B cell (primary cell): ENCODE results near the gene ULK4. TPM values are rescaled to one million over a fixed set of nuclear protein-coding genes. Genes with fewer than 3 reads are reported as not detected.

Source experiments
- ATAC-seq: fragments of 200-7000 bp; cut with Tn5 transposase; one replicate; pipeline ENCODE4 v1.10.0; 2021; ENCODE audit warnings: low read depth, mild to moderate bottlenecking, moderate number of reproducible peaks, moderate library complexity
- CTCF ChIA-PET: fragments of 350-600 bp; sonication (Branson Sonifier 250); formaldehyde crosslinking; loops from one replicate; lab custom pipeline; 2021; ENCODE audit warnings: antibody characterized with exemption, inconsistent platforms; lab: Charles Lee
- POLR2A ChIA-PET: fragments of 350-600 bp; sonication (Branson Sonifier 250); formaldehyde crosslinking; loops from one replicate; lab custom pipeline; 2021; ENCODE audit warnings: antibody characterized with exemption; lab: Charles Lee
- DNase-seq: peaks from one replicate; pipeline ENCODE4 v3.0.0; 2013
- H2AFZ ChIP-seq: 2 replicates; pipeline ENCODE4 v1.6.1; 2012; ENCODE audit warnings: mild to moderate bottlenecking, low read depth, low read length; ENCODE audit not compliant: insufficient read depth, poor library complexity, severe bottlenecking
- H3K27ac ChIP-seq, 2 donors: 1 replicate in 1 of 2; 2 replicates in 1 of 2; pipeline ENCODE4 v1.5.1; 2012 to 2013; ENCODE audit warnings: low read length in 2 of 2, mild to moderate bottlenecking in 2 of 2, moderate library complexity in 1 of 2
- H3K27me3 ChIP-seq, 4 experiments: fragments of 200-600 bp in 1 of 4; sonication (generic) in 1 of 4; replicated peaks in 1 of 4; 1 replicate in 2 of 4; 2 replicates in 2 of 4; pipeline versions ENCODE4 v1.6.1 to v1.7.0; 2013 to 2016; ENCODE audit warnings: low read length in 3 of 4, mild to moderate bottlenecking in 2 of 4, mixed read lengths in 1 of 4, moderate library complexity in 1 of 4; ENCODE audit not compliant: insufficient read depth in 4 of 4, control insufficient read depth in 3 of 4; ENCODE audit errors: control extremely low read depth in 1 of 4
- H3K36me3 ChIP-seq, 2 experiments: replicated peaks in 1 of 2; 1 replicate in 1 of 2; 2 replicates in 1 of 2; pipeline versions ENCODE4 v1.6.1 to v1.7.1; 2013; ENCODE audit warnings: low read length in 1 of 2; ENCODE audit not compliant: insufficient read depth in 2 of 2, control insufficient read depth in 1 of 2; ENCODE audit errors: control extremely low read depth in 1 of 2, extremely low read depth in 1 of 2
- H3K4me1 ChIP-seq, 2 donors: fragments of 200-600 bp in 1 of 2; sonication (generic) in 1 of 2; 1 replicate in 1 of 2; 2 replicates in 1 of 2; pipeline versions ENCODE4 v1.5.1 to v1.6.1; 2013 to 2017; ENCODE audit warnings: low read length in 2 of 2; ENCODE audit not compliant: control insufficient read depth in 2 of 2, insufficient read depth in 2 of 2
- H3K4me2 ChIP-seq: replicated peaks from 2 replicates; pipeline ENCODE3; 2012; ENCODE audit warnings: mild to moderate bottlenecking, low read depth, low read length; ENCODE audit not compliant: poor library complexity, severe bottlenecking
- H3K4me3 ChIP-seq, 5 experiments: fragments of 200-600 bp in 1 of 5; sonication (generic) in 1 of 5; 1 replicate in 3 of 5; 2 replicates in 2 of 5; pipeline versions ENCODE4 v1.5.1 to v1.7.0; 2011 to 2016; ENCODE audit warnings: low read length in 4 of 5, mild to moderate bottlenecking in 4 of 5, low read depth in 2 of 5, control low read depth in 1 of 5, moderate library complexity in 1 of 5; ENCODE audit not compliant: insufficient read depth in 1 of 5; ENCODE audit errors: control extremely low read depth in 1 of 5, extremely low read depth in 1 of 5
- H3K79me2 ChIP-seq: fragments of 200-600 bp; sonication (generic); one replicate; pipeline ENCODE4 v1.6.0; 2016; ENCODE audit warnings: low read length; ENCODE audit not compliant: control insufficient read depth, insufficient read depth
- H3K9ac ChIP-seq: fragments of 200-600 bp; sonication (generic); 2 replicates; pipeline ENCODE4 v1.6.1; 2017; ENCODE audit warnings: mild to moderate bottlenecking, low read length, moderate library complexity
- H3K9me3 ChIP-seq, 3 donors: one replicate each; pipeline versions ENCODE4 v1.6.1 to v1.7.1; 2013; ENCODE audit warnings: low read length in 2 of 3; ENCODE audit not compliant: control insufficient read depth in 2 of 3, insufficient read depth in 1 of 3; ENCODE audit errors: control extremely low read depth in 1 of 3
- H4K20me1 ChIP-seq: 2 replicates; pipeline ENCODE4 v1.6.0; 2012; ENCODE audit warnings: mild to moderate bottlenecking, low read length; ENCODE audit not compliant: insufficient read depth, control insufficient read depth, poor library complexity, severe bottlenecking
- H3K27ac Mint-ChIP-seq: one replicate; pipeline ENCODE4 v1.8.0; 2021; ENCODE audit warnings: mixed read lengths
- H3K27me3 Mint-ChIP-seq: one replicate; pipeline ENCODE4 v1.8.0; 2021; ENCODE audit warnings: mixed read lengths
- H3K4me1 Mint-ChIP-seq: one replicate; pipeline ENCODE4 v1.8.0; 2021; ENCODE audit warnings: mixed read lengths
- H3K4me3 Mint-ChIP-seq: one replicate; pipeline ENCODE4 v1.8.0; 2021; ENCODE audit warnings: mixed read lengths
- H3K9me3 Mint-ChIP-seq: one replicate; pipeline ENCODE4 v1.8.0; 2022; ENCODE audit warnings: mixed read lengths; ENCODE audit not compliant: insufficient read depth
- EZH2 ChIP-seq: IDR thresholded peaks from 2 replicates; pipeline ENCODE4 v1.6.1; 2012; ENCODE audit warnings: borderline replicate concordance, low read depth, mild to moderate bottlenecking, moderate library complexity, low read length; ENCODE audit not compliant: insufficient read depth, poor library complexity, severe bottlenecking
- intact Hi-C: fragments of 100-400 bp; cut with micrococcal nuclease; formaldehyde crosslinking; loops from one replicate; pipeline ENCODE4 v1.10.0; 2022
- polyA plus RNA-seq: library from polyadenylated mRNA; depleted of rRNA; stranded (reverse); fragments of >200 nt; gene quantifications from 2 replicates; pipeline ENCODE4 v1.2.3, GENCODE V29; 2012
- total RNA-seq, 2 donors: library from RNA; stranded (reverse); fragments of 120-200 nt in 1 of 2; gene quantifications; 1 replicate in 1 of 2; 2 replicates in 1 of 2; pipeline versions ENCODE4 v1.2.3 to v1.2.4, GENCODE V29; 2013 to 2022
- TF ChIP-seq, protein P1 (sequence below): fragments of 200-600 bp; IDR thresholded peaks from one replicate; pipeline ENCODE4 v1.8.0; 2022; ENCODE audit warnings: antibody characterized with exemption, mild to moderate bottlenecking

Gene ULK4
- total and polyA plus RNA-seq, 2 donors (not counting 1 experiment from before 2014, with no cell fraction given) = 5.2 to 33.7 TPM

DNA sequence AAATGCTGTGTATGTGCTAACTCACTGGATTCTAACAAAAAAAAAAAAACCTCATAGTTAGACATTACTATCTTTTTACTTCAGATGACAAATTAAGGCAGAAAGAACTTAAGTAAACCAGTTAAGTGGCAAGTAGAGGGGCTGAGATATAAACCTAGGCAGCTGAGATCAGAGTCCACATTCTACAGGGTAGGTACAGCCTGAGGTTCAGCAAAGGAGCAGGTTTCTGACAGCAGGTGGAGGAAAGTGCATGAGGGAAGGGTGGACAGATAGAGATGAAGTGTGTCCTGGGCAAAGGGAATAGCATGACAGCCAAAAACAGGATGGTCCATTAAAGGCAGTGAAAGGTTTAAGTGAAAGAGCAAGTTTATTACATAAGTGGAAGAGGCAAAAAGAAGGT lies 329.2 kb downstream of the ULK4 start:
- H3K27ac Mint-ChIP-seq = no peak overlapping the region
- no peaks in the 10 kb centered on the region for H3K9me3 ChIP-seq
- intact Hi-C loops = no loop called here
- no peaks in the 10 kb centered on the region for H3K27me3 ChIP-seq
- H3K4me1 ChIP-seq = no peaks in the 10 kb centered on the region
- H3K36me3 ChIP-seq = no peaks in the 10 kb centered on the region
- TF ChIP-seq, protein P1, sequence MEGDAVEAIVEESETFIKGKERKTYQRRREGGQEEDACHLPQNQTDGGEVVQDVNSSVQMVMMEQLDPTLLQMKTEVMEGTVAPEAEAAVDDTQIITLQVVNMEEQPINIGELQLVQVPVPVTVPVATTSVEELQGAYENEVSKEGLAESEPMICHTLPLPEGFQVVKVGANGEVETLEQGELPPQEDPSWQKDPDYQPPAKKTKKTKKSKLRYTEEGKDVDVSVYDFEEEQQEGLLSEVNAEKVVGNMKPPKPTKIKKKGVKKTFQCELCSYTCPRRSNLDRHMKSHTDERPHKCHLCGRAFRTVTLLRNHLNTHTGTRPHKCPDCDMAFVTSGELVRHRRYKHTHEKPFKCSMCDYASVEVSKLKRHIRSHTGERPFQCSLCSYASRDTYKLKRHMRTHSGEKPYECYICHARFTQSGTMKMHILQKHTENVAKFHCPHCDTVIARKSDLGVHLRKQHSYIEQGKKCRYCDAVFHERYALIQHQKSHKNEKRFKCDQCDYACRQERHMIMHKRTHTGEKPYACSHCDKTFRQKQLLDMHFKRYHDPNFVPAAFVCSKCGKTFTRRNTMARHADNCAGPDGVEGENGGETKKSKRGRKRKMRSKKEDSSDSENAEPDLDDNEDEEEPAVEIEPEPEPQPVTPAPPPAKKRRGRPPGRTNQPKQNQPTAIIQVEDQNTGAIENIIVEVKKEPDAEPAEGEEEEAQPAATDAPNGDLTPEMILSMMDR = no peak
- no peak for TF ChIP-seq EZH2
- H3K4me2 ChIP-seq = no peak overlapping the region
- no peaks in the 10 kb centered on the region for H3K79me2 ChIP-seq
- no peak overlapping the region for H3K4me3 Mint-ChIP-seq
- ChIA-PET CTCF (no interaction called here), POLR2A (no interaction called here)
- no peak overlapping the region for H3K27ac ChIP-seq
- no peaks in the 10 kb centered on the region for H4K20me1 ChIP-seq
- DNase-seq (no peak), ATAC-seq (no peak)
- H3K27me3 Mint-ChIP-seq = no peaks in the 10 kb centered on the region
- H2AFZ ChIP-seq = no peak overlapping the region
- H3K9ac ChIP-seq = no peak overlapping the region
- H3K4me1 Mint-ChIP-seq = no peaks in the 10 kb centered on the region
- no peaks in the 10 kb centered on the region for H3K9me3 Mint-ChIP-seq
- H3K4me3 ChIP-seq = no peak overlapping the region

GRCh38 chr3:41630708-41631107 lies 331.2 kb downstream of the ULK4 start:
- no peaks in the 10 kb centered on the region for H3K9me3 Mint-ChIP-seq
- no peak for DNase-seq
- H3K4me1 Mint-ChIP-seq = no peaks in the 10 kb centered on the region

More at GRCh38 chr3:41630708-41631107, 331.2 kb downstream of the ULK4 start:
- H3K27ac Mint-ChIP-seq = no peak overlapping the region
- TF ChIP-seq, protein P1 = no peak
- no peak for TF ChIP-seq EZH2
- Histone ChIP-seq H3K36me3 (no peaks in the 10 kb centered on the region), H3K27me3 (no peaks in the 10 kb centered on the region), H4K20me1 (no peaks in the 10 kb centered on the region), H3K4me2 (no peak overlapping the region), H2AFZ (no peak overlapping the region), H3K9me3 (no peaks in the 10 kb centered on the region), H3K79me2 (no peaks in the 10 kb centered on the region), H3K4me1 (no peaks in the 10 kb centered on the region), H3K9ac (no peak overlapping the region), H3K4me3 (no peak overlapping the region), H3K27ac (no peak overlapping the region)
- H3K27me3 Mint-ChIP-seq = no peaks in the 10 kb centered on the region
- H3K4me3 Mint-ChIP-seq = no peak overlapping the region
- ChIA-PET POLR2A (no interaction called here), CTCF (no interaction called here)
- intact Hi-C loops = no loop called here
- no peak for ATAC-seq
